Epithelial cell of umbilical artery (primary cell): ENCODE results near the gene ATXN1L. TPM values are rescaled to one million over a fixed set of nuclear protein-coding genes. Genes with fewer than 3 reads are reported as not detected.

Source experiments
- total RNA-seq: library from RNA; depleted of rRNA; stranded (reverse); fragments of >200 nt; gene quantifications from 2 replicates; pipeline ENCODE4 v1.2.3, GENCODE V29; 2014

The ATXN1L gene
- 10.7 and 10.9 TPM in 2 replicates for total RNA-seq

GRCh38 chr16:71845639-71846430 is at the start of gene ATXN1L:
Gene ATXN1L, plus strand, starts transcription at chr16:71845976. Its CDS starts 3,765 bp downstream, at chr16:71849741.

GRCh38 chr16:71808593-71809459 is 37.0 kb upstream of the ATXN1L start, which contains the start of gene AP1G1:
Gene AP1G1, minus strand, starts transcription at chr16:71808834. Its CDS starts 19,355 bp downstream, at chr16:71789479.

GRCh38 chr16:71883849-71884638 is 38.3 kb downstream of the ATXN1L start, which contains the start of gene ZNF821:
Gene ZNF821, minus strand, starts transcription at chr16:71884182. Its CDS starts 4,236 bp downstream, at chr16:71879946.

GRCh38 chr16:71894921-71895678 is 49.3 kb downstream of the ATXN1L start, which contains the start of gene IST1:
Gene IST1, plus strand, starts transcription at chr16:71895531. Its CDS starts 20,110 bp downstream, at chr16:71915641.

Other genes with a start within 250 kb of the ATXN1L start
- not detected in 2 replicates for gene MARVELD3, start 219.8 kb upstream of the ATXN1L start, total RNA-seq
- gene PHLPP2, start 121.3 kb upstream of the ATXN1L start, total RNA-seq: 4.5 and 6.8 TPM in 2 replicates
- gene AP1G1, start 37.1 kb upstream of the ATXN1L start, total RNA-seq: 48.1 and 61.7 TPM in 2 replicates
- gene ZNF821, start 38.2 kb downstream of the ATXN1L start, total RNA-seq: 4.9 and 5.5 TPM in 2 replicates
- gene IST1, start 49.6 kb downstream of the ATXN1L start, total RNA-seq: 155 and 207 TPM in 2 replicates
- gene PKD1L3, start 154.4 kb downstream of the ATXN1L start, total RNA-seq: not detected in 2 replicates
- 6.1 and 6.2 TPM in 2 replicates for gene DHODH, start 162.8 kb downstream of the ATXN1L start, total RNA-seq
- gene HP, start 208.5 kb downstream of the ATXN1L start, total RNA-seq: not detected in 2 replicates
- gene HPR, start 217.2 kb downstream of the ATXN1L start, total RNA-seq: 0.46 TPM in 1 of 2 replicates, not detected in the other
- gene TXNL4B, start 247.6 kb downstream of the ATXN1L start, total RNA-seq: 7.1 and 8.1 TPM in 2 replicates
- 68.5 and 72.1 TPM in 2 replicates for gene DHX38, start 247.9 kb downstream of the ATXN1L start, total RNA-seq